Ascending aorta (tissue), 2 donors: ENCODE measurements around the gene CALML3. TPM values are rescaled to one million over a fixed set of nuclear protein-coding genes. Genes with fewer than 3 reads are reported as not detected.

Experiments
- DNase-seq, 2 donors: peaks; one replicate each; pipeline ENCODE4 v3.0.0-alpha.2; 2019; ENCODE audit warnings: low spot score in 2 of 2
- H3K27ac ChIP-seq, 2 donors: fragments of 200-600 bp; sonication (generic); one replicate each; pipeline ENCODE4 v1.5.1; 2016 to 2017; ENCODE audit warnings: mild to moderate bottlenecking in 1 of 2
- H3K27me3 ChIP-seq: fragments of 200-600 bp; sonication (generic); one replicate; pipeline ENCODE4 v1.5.1; 2017
- H3K36me3 ChIP-seq, 2 donors: fragments of 200-600 bp; sonication (generic); one replicate each; pipeline ENCODE4 v1.5.1; 2016
- H3K4me1 ChIP-seq, 2 donors: fragments of 200-600 bp; sonication (generic); one replicate each; pipeline ENCODE4 v1.5.1; 2016 to 2017; ENCODE audit warnings: mild to moderate bottlenecking in 1 of 2
- H3K4me3 ChIP-seq, 2 donors: fragments of 200-600 bp; sonication (generic); one replicate each; pipeline ENCODE4 v1.5.1; 2016 to 2017; ENCODE audit warnings: mild to moderate bottlenecking in 1 of 2
- H3K9me3 ChIP-seq, 2 donors: fragments of 200-600 bp; sonication (generic); one replicate each; pipeline ENCODE4 v1.5.1; 2016
- CTCF ChIP-seq, 3 experiments: fragments of 200-600 bp in 2 of 3; fragments of 450-650 bp in 1 of 3; sonication (generic) in 2 of 3; IDR thresholded peaks; one replicate each; pipeline ENCODE4 v1.5.1; 2016 to 2019; ENCODE audit warnings: antibody characterized with exemption in 3 of 3, mild to moderate bottlenecking in 1 of 3, moderate library complexity in 1 of 3
- intact Hi-C: fragments of 100-400 bp; cut with DNase I; formaldehyde crosslinking; loops from one replicate; pipeline ENCODE4 v1.15.1; 2023
- total RNA-seq: library from RNA; depleted of rRNA; stranded (reverse); fragments of >200 nt; gene quantifications from one replicate; pipeline ENCODE4 v1.1.0, GENCODE V29; 2016

Gene CALML3
- total RNA-seq, 1 donor from 2014 or later, result not detected

- Histone ChIP-seq H3K4me1 (peaks cover 0 to 48% of the 10 kb centered on the region in 2 donors), H3K36me3 (no peaks in the 10 kb centered on the region), H3K4me3 (no peak overlapping the region), H3K27ac (peak overlapping the region; percentile 73 to 86), H3K9me3 (no peaks in the 10 kb centered on the region), H3K27me3 (no peaks in the 10 kb centered on the region)
- intact Hi-C loops, result no loop called here
- no peak for TF ChIP-seq CTCF (IDR thresholded peaks at IDR 0.05)
- DNase-seq, result peak in 1 of 2 donors; percentile 62
Measured at GRCh38 chr10:5528989-5529701, 4.4 kb downstream of the CALML3 start.

GRCh38 chr10:5529702-5530411, 5.1 kb downstream of the CALML3 start:
- Histone ChIP-seq H3K4me1 (peaks cover 5 to 56% of the 10 kb centered on the region in 2 donors), H3K27me3 (no peaks in the 10 kb centered on the region), H3K36me3 (no peaks in the 10 kb centered on the region), H3K27ac (peak overlapping the region; percentile 73 to 86), H3K4me3 (no peak overlapping the region), H3K9me3 (no peaks in the 10 kb centered on the region)
- DNase-seq, result peak in 1 of 2 donors; percentile 66
- intact Hi-C loops, result loop anchor here (5.0 to 10.0 kb wide), 2 partner anchors 63 to 455 kb away; no protein-coding TSS in a partner anchor
- no peak for TF ChIP-seq CTCF (IDR thresholded peaks at IDR 0.05)

GRCh38 chr10:5530412-5530806, 5.6 kb downstream of the CALML3 start:
- Histone ChIP-seq H3K27me3 (no peaks in the 10 kb centered on the region), H3K4me1 (peaks cover 5 to 58% of the 10 kb centered on the region in 2 donors), H3K36me3 (no peaks in the 10 kb centered on the region), H3K4me3 (no peak overlapping the region), H3K9me3 (no peaks in the 10 kb centered on the region), H3K27ac (peak overlapping the region; percentile 73 to 86)
- TF ChIP-seq CTCF (IDR thresholded peaks at IDR 0.05), result no peak
- peak in 1 of 2 donors; percentile 50 for DNase-seq
- intact Hi-C loops, result loop anchor here (5.0 to 10.0 kb wide), 2 partner anchors 63 to 456 kb away; no protein-coding TSS in a partner anchor

- no peaks in the 10 kb centered on the region for H3K27me3 ChIP-seq
- peak in 1 of 2 donors; percentile 56 for DNase-seq
- H3K4me1 ChIP-seq, result peaks cover 9 to 62% of the 10 kb centered on the region in 2 donors
- no peak for TF ChIP-seq CTCF (IDR thresholded peaks at IDR 0.05)
- intact Hi-C loops, result loop anchor here (5.0 to 10.0 kb wide), 2 partner anchors 64 to 456 kb away; no protein-coding TSS in a partner anchor
- peak overlapping the region; percentile 73 to 86 for H3K27ac ChIP-seq
- H3K9me3 ChIP-seq, result no peaks in the 10 kb centered on the region
- H3K4me3 ChIP-seq, result no peak overlapping the region
- no peaks in the 10 kb centered on the region for H3K36me3 ChIP-seq
Measured at GRCh38 chr10:5530846-5531557, 6.2 kb downstream of the CALML3 start.

GRCh38 chr10:5531558-5532306, 7.0 kb downstream of the CALML3 start:
- TF ChIP-seq CTCF (IDR thresholded peaks at IDR 0.05), result no peak
- intact Hi-C loops, result loop anchor here (5.0 to 10.0 kb wide), 2 partner anchors 64 to 457 kb away; no protein-coding TSS in a partner anchor
- peak in 1 of 2 donors; percentile 56 for DNase-seq
- no peaks in the 10 kb centered on the region for H3K27me3 ChIP-seq
- H3K4me3 ChIP-seq, result no peak overlapping the region
- peak overlapping the region; percentile 73 to 86 for H3K27ac ChIP-seq
- H3K9me3 ChIP-seq, result no peaks in the 10 kb centered on the region
- peaks cover 10 to 64% of the 10 kb centered on the region in 2 donors for H3K4me1 ChIP-seq
- no peaks in the 10 kb centered on the region for H3K36me3 ChIP-seq
